Measurements from ENCODE around the gene POMP. TPM values are rescaled to one million over a fixed set of nuclear protein-coding genes. Genes with fewer than 3 reads are reported as not detected.
"Not testable (repeated sequence)": the region's sequence is repeated elsewhere in the genome, so short reads cannot be mapped to it uniquely, and the experiment has no call there.

POMP gene
- total RNA-seq, 1 donor from 2014 or later: 49.7 TPM

- Mint-ChIP-seq H3K27me3 (ENCODE audit: low read depth) (no peaks in the 10 kb centered on the region), H3K4me3 (no peak overlapping the region), H3K9me3 (no peaks in the 10 kb centered on the region), H3K36me3 (peaks cover 51% of the 10 kb centered on the region), H3K4me1 (no peaks in the 10 kb centered on the region), H3K27ac (no peak overlapping the region)
- no peak for DNase-seq (ENCODE audit: low spot score in 2 of 2, unreplicated experiment in 2 of 2)
- TF ChIP-seq CTCF (IDR thresholded peaks at IDR 0.05; ENCODE audit: unreplicated experiment): no peak
Measured at GRCh38 chr13:28666897-28667488, 8.1 kb downstream of the POMP start.

GRCh38 chr13:28671126-28671792 is 12.3 kb downstream of the POMP start:
- H3K36me3 Mint-ChIP-seq: peaks cover 57% of the 10 kb centered on the region
- no peaks in the 10 kb centered on the region for H3K9me3 Mint-ChIP-seq
- H3K27ac Mint-ChIP-seq: no peak overlapping the region
- no peak for TF ChIP-seq CTCF (IDR thresholded peaks at IDR 0.05; ENCODE audit: unreplicated experiment)
- no peak for DNase-seq (ENCODE audit: low spot score in 2 of 2, unreplicated experiment in 2 of 2)
- no peaks in the 10 kb centered on the region for H3K4me1 Mint-ChIP-seq
- no peak overlapping the region for H3K4me3 Mint-ChIP-seq
- no peaks in the 10 kb centered on the region for H3K27me3 Mint-ChIP-seq (ENCODE audit: low read depth)

GRCh38 chr13:28678809-28679208 is 19.9 kb downstream of the POMP start:
- Mint-ChIP-seq H3K27me3 (ENCODE audit: low read depth) (no peaks in the 10 kb centered on the region), H3K4me1 (no peaks in the 10 kb centered on the region), H3K4me3 (no peak overlapping the region), H3K27ac (no peak overlapping the region), H3K36me3 (peaks cover 24% of the 10 kb centered on the region), H3K9me3 (no peaks in the 10 kb centered on the region)
- no peak for TF ChIP-seq CTCF (IDR thresholded peaks at IDR 0.05; ENCODE audit: unreplicated experiment)
- no peak for DNase-seq (ENCODE audit: low spot score in 2 of 2, unreplicated experiment in 2 of 2)

- TF ChIP-seq CTCF (IDR thresholded peaks at IDR 0.05; ENCODE audit: unreplicated experiment): no peak
- no peak for DNase-seq (ENCODE audit: low spot score in 2 of 2, unreplicated experiment in 2 of 2)
- H3K27ac Mint-ChIP-seq: peak overlapping the region; percentile 71
- H3K27me3 Mint-ChIP-seq (ENCODE audit: low read depth): no peaks in the 10 kb centered on the region
- no peaks in the 10 kb centered on the region for H3K9me3 Mint-ChIP-seq
- no peak overlapping the region for H3K4me3 Mint-ChIP-seq
- H3K4me1 Mint-ChIP-seq: no peaks in the 10 kb centered on the region
- H3K36me3 Mint-ChIP-seq: peaks cover 16% of the 10 kb centered on the region
Measured at GRCh38 chr13:28679628-28680027, 20.7 kb downstream of the POMP start.

- H3K4me1 Mint-ChIP-seq: no peaks in the 10 kb centered on the region
- no peak for DNase-seq (ENCODE audit: low spot score in 2 of 2, unreplicated experiment in 2 of 2)
- H3K9me3 Mint-ChIP-seq: no peaks in the 10 kb centered on the region
- TF ChIP-seq CTCF (IDR thresholded peaks at IDR 0.05; ENCODE audit: unreplicated experiment): no peak
- peaks cover 12% of the 10 kb centered on the region for H3K36me3 Mint-ChIP-seq
- no peak overlapping the region for H3K27ac Mint-ChIP-seq
- no peaks in the 10 kb centered on the region for H3K27me3 Mint-ChIP-seq (ENCODE audit: low read depth)
- H3K4me3 Mint-ChIP-seq: no peak overlapping the region
Measured at GRCh38 chr13:28680541-28680940, 21.6 kb downstream of the POMP start.

- not testable (repeated sequence) for H3K27ac Mint-ChIP-seq; H3K27me3 Mint-ChIP-seq (ENCODE audit: low read depth); DNase-seq (ENCODE audit: low spot score in 2 of 2, unreplicated experiment in 2 of 2); H3K36me3 Mint-ChIP-seq; H3K4me1 Mint-ChIP-seq; H3K4me3 Mint-ChIP-seq
- peaks cover 15% of the 10 kb centered on the region for H3K9me3 Mint-ChIP-seq
Measured at GRCh38 chr13:28683169-28683568, 24.2 kb downstream of the POMP start.
